Stimulated activated CD4-positive, alpha-beta T cell treated with anti-CD3 and anti-CD28 coated beads, Interleukin-15, amount 100 ng/mL, for 1 hour (primary cell): Measurements from ENCODE around the gene CHST11.

Experiments
- DNase-seq, 2 donors: peaks; one replicate each; pipeline ENCODE4 v3.0.0-alpha.2; 2020; ENCODE audit warnings: low read depth in 1 of 2, low spot score in 1 of 2

The CHST11 gene

GRCh38 chr12:104579718-104580495 is 123.2 kb downstream of the CHST11 start:
- DNase-seq, result no peak

- DNase-seq, result no peak
Measured at GRCh38 chr12:104581005-104581570, 124.3 kb downstream of the CHST11 start.

- no peak for DNase-seq
Measured at GRCh38 chr12:104582739-104583138, 126.0 kb downstream of the CHST11 start.

GRCh38 chr12:104583301-104583700 is 126.6 kb downstream of the CHST11 start:
- no peak for DNase-seq

- DNase-seq, result no peak
Measured at GRCh38 chr12:104585448-104586055, 128.8 kb downstream of the CHST11 start.

- no peak for DNase-seq
Measured at GRCh38 chr12:104586351-104586919, 129.7 kb downstream of the CHST11 start.

- DNase-seq, result no peak
Measured at GRCh38 chr12:104588047-104588920, 131.5 kb downstream of the CHST11 start.

GRCh38 chr12:104588921-104589590 is 132.3 kb downstream of the CHST11 start:
- DNase-seq, result no peak

GRCh38 chr12:104590022-104590421 is 133.3 kb downstream of the CHST11 start:
- DNase-seq, result no peak

GRCh38 chr12:104591257-104591885 is 134.6 kb downstream of the CHST11 start:
- DNase-seq, result no peak

- no peak for DNase-seq
Measured at GRCh38 chr12:104593482-104593881, 136.7 kb downstream of the CHST11 start.

GRCh38 chr12:104596134-104596799 is 139.5 kb downstream of the CHST11 start:
- DNase-seq, result no peak

- no peak for DNase-seq
Measured at GRCh38 chr12:104596898-104597843, 140.4 kb downstream of the CHST11 start.

GRCh38 chr12:104598342-104599271 is 141.9 kb downstream of the CHST11 start:
- no peak for DNase-seq

GRCh38 chr12:104599272-104600035 is 142.7 kb downstream of the CHST11 start:
- DNase-seq, result no peak

- no peak for DNase-seq
Measured at GRCh38 chr12:104600036-104600712, 143.4 kb downstream of the CHST11 start.
